AG08395 (cell line): Measurements from ENCODE around the gene ATF6.
"Not testable (repeated sequence)": the region's sequence is repeated elsewhere in the genome, so short reads cannot be mapped to it uniquely, and the experiment has no call there.

Source experiments
- DNase-seq: peaks from one replicate; pipeline ENCODE4 v3.0.0; 2012; ENCODE audit warnings: mixed read lengths, low spot score

Gene ATF6

GRCh38 chr1:161766102-161766981 is at the start of gene ATF6:
Gene ATF6, plus strand, starts transcription at chr1:161766320. Its CDS starts 41 bp downstream, at chr1:161766361.
- peak; percentile 89 for DNase-seq

GRCh38 chr1:161718559-161719324 is 47.4 kb upstream of the ATF6 start:
- DNase-seq = no peak

- DNase-seq = no peak
These were observed 46.9 kb upstream of the ATF6 start for GRCh38 chr1:161719325-161719611.

- no peak for DNase-seq
These were observed 45.7 kb upstream of the ATF6 start for GRCh38 chr1:161720422-161720821.

GRCh38 chr1:161720956-161721737 is 45.0 kb upstream of the ATF6 start, which contains the start of gene FCRLB:
Gene FCRLB, plus strand, starts transcription at chr1:161721544. Its CDS starts 1,129 bp downstream, at chr1:161722673.
- DNase-seq = no peak

GRCh38 chr1:161721738-161722343 is 44.3 kb upstream of the ATF6 start:
- DNase-seq = peak; percentile 87

GRCh38 chr1:161722406-161722805 is 43.7 kb upstream of the ATF6 start:
- DNase-seq = no peak

- no peak for DNase-seq
These were observed 42.5 kb upstream of the ATF6 start for GRCh38 chr1:161723459-161724141.

GRCh38 chr1:161725258-161725907 is 40.7 kb upstream of the ATF6 start:
- DNase-seq = not testable (repeated sequence)

GRCh38 chr1:161725908-161726472 is 40.1 kb upstream of the ATF6 start:
- peak; percentile 21 for DNase-seq

- DNase-seq = peak; percentile 69
These were observed 39.5 kb upstream of the ATF6 start for GRCh38 chr1:161726473-161727255.

GRCh38 chr1:161727256-161727924 is 38.7 kb upstream of the ATF6 start:
- peak; percentile 70 for DNase-seq

GRCh38 chr1:161728376-161729226 is 37.5 kb upstream of the ATF6 start:
- no peak for DNase-seq

- DNase-seq = peak; percentile 51
These were observed 36.0 kb upstream of the ATF6 start for GRCh38 chr1:161730050-161730564.

GRCh38 chr1:161731241-161731640 is 34.9 kb upstream of the ATF6 start:
- DNase-seq = no peak

- DNase-seq = no peak
These were observed 34.0 kb upstream of the ATF6 start for GRCh38 chr1:161731981-161732718.

GRCh38 chr1:161733526-161733925 is 32.6 kb upstream of the ATF6 start:
- DNase-seq = peak; percentile 81
